Bronchial epithelial cell (primary cell): ENCODE data around the gene ADCY2. TPM values are rescaled to one million over a fixed set of nuclear protein-coding genes. Genes with fewer than 3 reads are reported as not detected.
A peak's percentile ranks its signal among the peaks of the same experiment; 100 is the strongest.

ENCODE experiments used
- DNase-seq: peaks from one replicate; pipeline ENCODE4 v3.0.0-alpha.2; 2010; ENCODE audit warnings: low read depth
- FAIRE-seq: peaks from 2 replicates; lab custom pipeline; 2011; peaks lifted over from hg19 to GRCh38; lab: Jason Lieb, UNC
- H3K27me3 ChIP-seq: 2 replicates; pipeline ENCODE4 v1.5.1; 2011; ENCODE audit warnings: low read length; ENCODE audit not compliant: control insufficient read depth, insufficient read depth
- H3K36me3 ChIP-seq: 2 replicates; pipeline ENCODE4 v1.5.1; 2011; ENCODE audit warnings: low read length; ENCODE audit not compliant: control insufficient read depth, insufficient read depth
- H3K4me3 ChIP-seq: 2 replicates; pipeline ENCODE4 v1.5.1; 2011; ENCODE audit warnings: mild to moderate bottlenecking, low read depth, low read length, control low read depth
- CTCF ChIP-seq: IDR thresholded peaks from 2 replicates; pipeline ENCODE4 v1.5.1; 2011; ENCODE audit warnings: mild to moderate bottlenecking, moderate library complexity, low read length, control low read depth, inconsistent platforms; ENCODE audit not compliant: insufficient read depth, severe bottlenecking
- total RNA-seq: library from RNA; depleted of rRNA; stranded (reverse); fragments of >200 nt; gene quantifications from 2 replicates; pipeline ENCODE4 v1.2.1, GENCODE V29; 2014

Gene ADCY2
- total RNA-seq, 1 donor from 2014 or later: under 0.01 TPM

- no peak for FAIRE-seq
- TF ChIP-seq CTCF: no peak
- H3K27me3 ChIP-seq: no peaks in the 10 kb centered on the region
Observed at GRCh38 chr5:7793895-7794294, 398.0 kb downstream of the ADCY2 start.

GRCh38 chr5:7794311-7794710 lies 398.4 kb downstream of the ADCY2 start:
- H3K4me3 ChIP-seq: no peak overlapping the region
- FAIRE-seq (no peak), DNase-seq (no peak)
- TF ChIP-seq CTCF: no peak
- H3K27me3 ChIP-seq: no peaks in the 10 kb centered on the region
- no peaks in the 10 kb centered on the region for H3K36me3 ChIP-seq

More at GRCh38 chr5:7793895-7794294, 398.0 kb downstream of the ADCY2 start:
- H3K4me3 ChIP-seq: no peak overlapping the region
- H3K36me3 ChIP-seq: no peaks in the 10 kb centered on the region
- no peak for DNase-seq

- FAIRE-seq: no peak
- TF ChIP-seq CTCF: no peak
- no peak overlapping the region for H3K4me3 ChIP-seq
- no peaks in the 10 kb centered on the region for H3K36me3 ChIP-seq
- no peaks in the 10 kb centered on the region for H3K27me3 ChIP-seq
- no peak for DNase-seq
Observed at GRCh38 chr5:7794823-7795222, 398.9 kb downstream of the ADCY2 start.

GRCh38 chr5:7795306-7795705 lies 399.4 kb downstream of the ADCY2 start:
- Histone ChIP-seq H3K27me3 (no peaks in the 10 kb centered on the region), H3K36me3 (no peaks in the 10 kb centered on the region), H3K4me3 (no peak overlapping the region)
- no peak for FAIRE-seq
- TF ChIP-seq CTCF: no peak
- no peak for DNase-seq

- DNase-seq: no peak
- H3K4me3 ChIP-seq: no peak overlapping the region
- FAIRE-seq: no peak
- TF ChIP-seq CTCF: no peak
- H3K27me3 ChIP-seq: no peaks in the 10 kb centered on the region
- H3K36me3 ChIP-seq: no peaks in the 10 kb centered on the region
Observed at GRCh38 chr5:7801891-7802614, 406.1 kb downstream of the ADCY2 start.

GRCh38 chr5:7802855-7803254 lies 406.9 kb downstream of the ADCY2 start:
- no peak for TF ChIP-seq CTCF
- Histone ChIP-seq H3K4me3 (no peak overlapping the region), H3K27me3 (no peaks in the 10 kb centered on the region), H3K36me3 (no peaks in the 10 kb centered on the region)
- FAIRE-seq (no peak), DNase-seq (peak; percentile 45)
